Fibroblast of mammary gland (primary cell): Measurements from ENCODE around the gene WSCD2.
A peak's percentile ranks its signal among the peaks of the same experiment; 100 is the strongest.

Experiments used
- DNase-seq: peaks from one replicate; pipeline ENCODE4 v3.0.0-alpha.2; 2010; ENCODE audit warnings: low read depth
- H3K4me3 ChIP-seq: 2 replicates; pipeline ENCODE4 v1.5.1; 2011; ENCODE audit warnings: low read depth, mild to moderate bottlenecking, low read length, moderate library complexity; ENCODE audit not compliant: control insufficient read depth
- TF ChIP-seq, protein P1 (sequence below): conservative IDR thresholded peaks from 2 replicates; pipeline ENCODE4 v1.5.1; 2011; ENCODE audit warnings: low read depth, low read length, inconsistent platforms; ENCODE audit not compliant: control insufficient read depth, insufficient read depth

WSCD2 gene

DNA sequence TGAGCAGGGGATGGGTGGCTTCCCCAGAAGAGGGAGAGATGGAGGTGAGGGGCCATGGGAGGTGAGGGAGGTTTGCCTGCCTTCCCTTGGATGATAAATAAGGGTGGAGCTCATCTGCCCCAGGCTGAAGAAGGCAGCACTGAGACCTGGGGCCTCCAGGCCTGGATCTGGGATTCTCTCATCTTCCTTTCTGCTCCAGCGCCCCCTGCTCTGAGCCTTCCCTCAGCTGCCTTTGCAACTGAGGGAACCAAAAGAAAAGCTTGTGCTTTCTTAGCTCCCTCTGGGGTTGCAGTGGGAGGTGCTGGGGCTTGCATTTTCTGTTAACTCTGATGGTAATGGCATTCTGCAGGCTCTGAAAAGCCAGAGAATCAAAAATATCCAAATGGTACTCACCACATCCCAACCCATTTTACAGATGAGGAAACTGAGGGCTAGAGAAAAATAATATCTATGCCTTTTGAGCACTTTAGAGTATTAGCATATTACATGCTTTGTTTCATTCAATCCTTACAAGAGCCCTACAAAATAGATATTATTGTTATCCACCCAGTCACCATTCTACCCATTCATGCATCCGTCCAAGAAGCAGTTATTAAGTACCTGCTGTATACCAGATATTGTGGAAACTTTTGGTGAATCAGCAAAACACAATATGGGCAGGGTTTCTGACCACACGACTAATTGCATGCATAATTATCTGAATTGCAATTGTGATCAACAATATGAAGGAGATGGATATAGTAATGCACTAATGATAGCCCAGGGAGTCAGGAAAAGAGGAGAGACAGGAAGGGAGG, 102.2 kb downstream of the WSCD2 start:
- no peak for DNase-seq
- TF ChIP-seq, protein P1, sequence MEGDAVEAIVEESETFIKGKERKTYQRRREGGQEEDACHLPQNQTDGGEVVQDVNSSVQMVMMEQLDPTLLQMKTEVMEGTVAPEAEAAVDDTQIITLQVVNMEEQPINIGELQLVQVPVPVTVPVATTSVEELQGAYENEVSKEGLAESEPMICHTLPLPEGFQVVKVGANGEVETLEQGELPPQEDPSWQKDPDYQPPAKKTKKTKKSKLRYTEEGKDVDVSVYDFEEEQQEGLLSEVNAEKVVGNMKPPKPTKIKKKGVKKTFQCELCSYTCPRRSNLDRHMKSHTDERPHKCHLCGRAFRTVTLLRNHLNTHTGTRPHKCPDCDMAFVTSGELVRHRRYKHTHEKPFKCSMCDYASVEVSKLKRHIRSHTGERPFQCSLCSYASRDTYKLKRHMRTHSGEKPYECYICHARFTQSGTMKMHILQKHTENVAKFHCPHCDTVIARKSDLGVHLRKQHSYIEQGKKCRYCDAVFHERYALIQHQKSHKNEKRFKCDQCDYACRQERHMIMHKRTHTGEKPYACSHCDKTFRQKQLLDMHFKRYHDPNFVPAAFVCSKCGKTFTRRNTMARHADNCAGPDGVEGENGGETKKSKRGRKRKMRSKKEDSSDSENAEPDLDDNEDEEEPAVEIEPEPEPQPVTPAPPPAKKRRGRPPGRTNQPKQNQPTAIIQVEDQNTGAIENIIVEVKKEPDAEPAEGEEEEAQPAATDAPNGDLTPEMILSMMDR = no peak

DNA sequence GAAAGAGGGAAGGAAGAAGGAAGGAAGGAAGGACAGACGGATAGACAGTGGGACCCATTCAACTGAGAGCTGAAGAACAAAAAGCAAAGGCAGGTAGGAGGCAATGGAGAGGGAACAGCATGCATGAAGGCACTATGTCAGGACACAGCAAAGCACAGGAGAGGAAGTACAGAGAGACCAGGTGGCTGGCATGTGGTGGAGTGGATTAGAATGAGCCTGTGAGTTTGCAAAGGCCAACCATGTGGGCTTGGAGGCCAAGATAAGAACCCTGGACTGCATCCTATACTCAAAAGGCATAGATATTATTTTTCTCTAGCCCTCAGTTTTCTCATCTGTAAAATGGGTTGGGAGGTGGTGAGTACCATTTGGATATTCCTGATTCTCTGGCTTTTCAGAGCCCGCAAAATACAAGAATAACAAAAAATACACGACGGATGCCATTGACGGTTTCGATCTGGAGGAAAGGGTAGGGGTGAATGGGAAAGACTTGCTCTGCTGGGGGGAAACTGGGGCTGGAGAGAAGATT, 102.9 kb downstream of the WSCD2 start:
- TF ChIP-seq, protein P1 = no peak
- no peak for DNase-seq

More for the DNA sequence above, 102.2 kb downstream of the WSCD2 start:
- no peak overlapping the region for H3K4me3 ChIP-seq

DNA sequence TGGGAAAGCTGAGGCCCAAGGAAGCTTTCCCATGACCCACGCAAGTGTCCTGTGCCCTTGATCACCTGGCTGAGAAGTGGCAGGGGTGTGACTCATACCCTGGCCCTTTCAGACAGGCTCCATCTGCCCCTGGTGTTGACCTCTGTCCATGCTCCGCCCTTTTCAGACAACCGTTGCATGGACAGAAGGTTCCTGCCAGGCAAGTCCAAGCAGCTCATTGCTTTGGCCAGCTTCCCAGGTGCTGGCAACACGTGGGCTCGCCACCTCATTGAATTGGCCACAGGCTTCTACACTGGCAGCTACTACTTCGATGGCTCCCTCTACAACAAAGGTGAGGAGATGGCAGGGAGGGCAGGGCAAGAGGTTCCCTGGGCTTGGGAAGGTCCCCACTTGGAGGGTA, 103.5 kb downstream of the WSCD2 start:
- H3K4me3 ChIP-seq = no peak overlapping the region
- TF ChIP-seq, protein P1 = no peak
- no peak for DNase-seq

More for the DNA sequence above, 102.9 kb downstream of the WSCD2 start:
- H3K4me3 ChIP-seq = no peak overlapping the region

DNA sequence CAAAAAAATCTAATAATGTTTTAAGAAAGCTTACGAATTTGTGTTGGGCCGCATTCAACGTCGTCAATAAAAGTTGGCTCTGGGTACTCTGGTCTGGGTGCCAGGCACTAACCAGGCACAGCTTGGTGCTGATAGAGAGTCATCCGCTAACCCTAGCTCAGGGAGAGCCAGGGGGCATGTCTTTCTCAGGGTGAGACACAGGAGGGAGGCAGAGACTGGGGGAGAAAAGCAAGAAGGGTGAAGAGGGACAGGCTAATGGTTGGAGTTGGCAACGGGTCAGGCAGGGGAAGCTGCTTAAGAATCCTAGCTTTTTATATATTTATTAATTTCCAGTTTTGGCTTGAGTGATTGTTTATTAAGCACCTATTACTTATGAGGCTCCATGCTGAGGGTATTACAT, 105.1 kb downstream of the WSCD2 start:
- H3K4me3 ChIP-seq = no peak overlapping the region
- TF ChIP-seq, protein P1 = peak; percentile 11
- DNase-seq = peak; percentile 10

DNA sequence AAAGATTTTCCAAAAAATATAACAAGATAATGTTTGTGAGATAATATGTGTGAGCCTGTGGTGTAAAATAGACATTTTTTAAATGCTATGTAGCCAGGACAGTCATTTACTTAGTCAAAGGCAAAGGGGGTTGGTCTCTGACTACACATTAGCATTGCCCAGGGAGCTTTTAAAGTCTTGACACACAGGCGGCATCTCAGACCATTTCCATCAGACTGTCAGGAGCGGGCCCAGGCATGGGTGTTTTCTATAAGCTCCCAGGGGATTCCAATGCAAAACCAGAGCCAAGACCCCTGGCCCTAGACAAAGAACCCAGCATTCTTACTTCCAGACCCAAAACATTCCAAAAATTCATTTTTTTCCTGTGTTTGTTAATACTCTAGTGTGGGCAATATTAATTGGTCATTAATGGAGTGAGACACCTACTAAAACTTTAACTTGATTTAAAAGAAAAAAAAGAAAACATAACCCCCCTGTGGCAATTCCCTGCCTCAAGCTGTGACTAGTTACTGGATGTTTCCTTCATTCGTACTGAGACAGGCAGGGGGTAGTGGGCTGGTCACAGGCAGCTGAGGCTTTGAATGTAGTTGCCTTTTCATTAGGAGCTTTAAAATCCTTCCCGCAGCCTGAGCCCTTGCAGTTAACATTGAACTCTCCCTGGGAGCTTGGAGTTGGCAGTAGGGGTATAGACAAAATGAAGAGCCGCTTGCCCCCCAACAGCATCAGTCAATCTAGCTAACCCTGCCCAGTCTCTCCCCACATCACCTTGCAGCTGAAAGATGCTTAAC, 106.3 kb downstream of the WSCD2 start:
- no peak overlapping the region for H3K4me3 ChIP-seq
- TF ChIP-seq, protein P1 = no peak
- DNase-seq = no peak

DNA sequence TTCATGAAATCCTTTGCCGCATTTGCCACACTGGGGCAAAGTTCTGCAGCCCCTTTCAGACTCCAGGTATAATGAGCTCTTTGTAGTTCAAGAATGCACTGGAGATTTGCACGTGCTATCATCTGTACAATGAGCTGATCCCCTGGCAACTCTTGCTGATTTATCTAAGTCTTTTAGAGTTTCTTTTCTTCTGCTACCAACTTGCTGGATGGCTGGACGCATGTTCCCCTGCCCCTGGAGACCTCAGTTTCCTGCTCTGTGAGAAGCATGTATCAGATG, 106.8 kb downstream of the WSCD2 start:
- no peak for DNase-seq
- H3K4me3 ChIP-seq = no peak overlapping the region
- TF ChIP-seq, protein P1 = no peak
